NCI-H146 (cell line): Measurements from ENCODE around the gene MACF1.
"Not testable (repeated sequence)": the region's sequence is repeated elsewhere in the genome, so short reads cannot be mapped to it uniquely, and the experiment has no call there.

Source experiments
- DNase-seq: peaks from one replicate; lab custom pipeline; 2025; lab: John Stamatoyannopoulos, UW

Gene MACF1

GRCh38 chr1:39514710-39515124, 310.2 kb downstream of the MACF1 start:
- not testable (repeated sequence) for DNase-seq

- DNase-seq, result not testable (repeated sequence)
Observed at GRCh38 chr1:39515131-39516086, 310.9 kb downstream of the MACF1 start.

DNA sequence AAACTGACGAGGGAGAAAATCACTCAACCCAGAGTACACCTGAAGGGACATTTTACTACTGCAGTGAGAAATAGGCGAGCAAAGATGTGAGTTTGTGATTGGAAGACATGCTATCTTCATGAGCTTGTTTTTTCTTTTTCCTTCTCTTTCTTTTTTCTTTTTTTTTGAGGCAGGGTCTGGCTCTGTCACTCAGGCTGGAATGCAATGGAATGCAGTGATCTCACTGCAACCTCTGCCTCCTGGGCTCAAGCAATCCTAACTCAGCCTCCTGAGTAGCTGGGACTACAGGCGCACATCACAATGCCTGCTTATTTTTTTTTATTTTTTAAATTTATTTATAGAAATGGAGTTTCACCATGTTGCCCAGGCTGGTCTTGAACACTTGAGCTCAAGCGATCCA, 312.3 kb downstream of the MACF1 start:
- DNase-seq, result not testable (repeated sequence)

- not testable (repeated sequence) for DNase-seq
Observed at GRCh38 chr1:39517936-39518335, 313.4 kb downstream of the MACF1 start.

DNA sequence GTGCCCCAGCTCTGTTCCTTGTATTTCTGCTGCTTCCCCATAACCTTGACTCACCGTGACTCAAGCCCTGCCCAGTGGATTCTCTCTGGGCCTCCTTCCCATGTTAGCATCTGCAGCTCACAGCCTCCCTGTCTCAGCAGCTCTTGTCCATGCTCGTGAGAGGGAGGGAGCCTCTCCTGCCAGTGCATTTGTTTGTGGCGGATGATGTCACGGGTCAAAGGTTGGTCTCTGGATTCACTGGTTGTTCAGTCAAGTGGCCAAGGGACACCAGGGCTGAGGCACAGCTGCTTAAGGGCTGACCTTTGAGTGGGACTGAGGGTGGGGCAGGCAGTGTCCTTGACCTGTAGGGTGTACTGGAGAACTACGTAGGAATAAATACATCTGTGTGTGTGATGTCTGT, 314.9 kb downstream of the MACF1 start:
- DNase-seq, result not testable (repeated sequence)

DNA sequence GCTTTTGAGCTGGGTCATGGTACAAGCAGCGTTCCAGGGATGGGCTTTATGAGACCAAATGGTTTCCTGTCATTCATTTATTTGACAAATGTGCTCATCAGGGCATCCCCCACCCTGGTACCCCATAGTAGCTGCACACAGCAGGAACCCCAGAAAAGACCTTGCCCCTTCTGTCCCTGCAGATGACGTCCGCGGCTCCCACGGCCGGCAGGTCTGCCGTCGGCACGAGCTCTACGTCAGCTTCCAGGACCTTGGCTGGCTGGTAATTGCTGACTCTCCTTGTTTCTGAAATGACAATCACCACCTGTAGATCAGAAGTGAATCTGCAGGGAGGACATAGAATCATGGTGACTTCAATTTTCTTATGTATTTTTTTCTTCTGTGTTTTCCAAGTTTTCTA, 317.7 kb downstream of the MACF1 start:
- DNase-seq, result not testable (repeated sequence)

GRCh38 chr1:39522661-39523567, 318.4 kb downstream of the MACF1 start:
- DNase-seq, result no peak

GRCh38 chr1:39524171-39524570, 319.7 kb downstream of the MACF1 start:
- DNase-seq, result no peak

GRCh38 chr1:39524591-39525365, 320.3 kb downstream of the MACF1 start:
- DNase-seq, result no peak

DNA sequence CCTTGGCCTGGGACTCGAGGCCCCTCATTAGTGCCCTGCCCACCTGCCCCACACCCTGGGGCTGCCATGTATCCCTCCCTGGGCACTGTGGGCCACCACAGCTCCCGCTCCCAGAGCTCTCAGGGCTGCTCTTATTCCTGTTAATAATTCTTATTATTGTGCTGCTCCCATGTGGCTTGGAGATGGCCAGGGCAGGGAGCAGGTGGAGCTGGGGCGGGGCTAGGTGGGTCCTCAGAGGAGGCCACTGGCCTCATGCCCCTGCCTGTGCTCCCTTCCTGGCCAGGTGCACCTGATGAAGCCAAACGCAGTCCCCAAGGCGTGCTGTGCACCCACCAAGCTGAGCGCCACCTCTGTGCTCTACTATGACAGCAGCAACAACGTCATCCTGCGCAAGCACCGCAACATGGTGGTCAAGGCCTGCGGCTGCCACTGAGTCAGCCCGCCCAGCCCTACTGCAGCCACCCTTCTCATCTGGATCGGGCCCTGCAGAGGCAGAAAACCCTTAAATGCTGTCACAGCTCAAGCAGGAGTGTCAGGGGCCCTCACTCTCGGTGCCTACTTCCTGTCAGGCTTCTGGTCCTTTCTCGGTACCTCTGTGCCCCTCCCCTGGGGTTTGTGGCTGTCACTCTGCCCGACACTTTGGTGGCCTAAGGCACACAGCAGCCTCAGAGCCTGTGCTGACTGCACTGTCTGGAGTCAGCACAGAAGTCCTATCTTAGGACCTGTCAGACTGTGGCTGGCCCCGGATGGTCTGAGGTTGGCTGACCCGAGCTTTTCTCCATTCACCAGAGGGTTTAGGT, 321.1 kb downstream of the MACF1 start:
- no peak for DNase-seq

DNA sequence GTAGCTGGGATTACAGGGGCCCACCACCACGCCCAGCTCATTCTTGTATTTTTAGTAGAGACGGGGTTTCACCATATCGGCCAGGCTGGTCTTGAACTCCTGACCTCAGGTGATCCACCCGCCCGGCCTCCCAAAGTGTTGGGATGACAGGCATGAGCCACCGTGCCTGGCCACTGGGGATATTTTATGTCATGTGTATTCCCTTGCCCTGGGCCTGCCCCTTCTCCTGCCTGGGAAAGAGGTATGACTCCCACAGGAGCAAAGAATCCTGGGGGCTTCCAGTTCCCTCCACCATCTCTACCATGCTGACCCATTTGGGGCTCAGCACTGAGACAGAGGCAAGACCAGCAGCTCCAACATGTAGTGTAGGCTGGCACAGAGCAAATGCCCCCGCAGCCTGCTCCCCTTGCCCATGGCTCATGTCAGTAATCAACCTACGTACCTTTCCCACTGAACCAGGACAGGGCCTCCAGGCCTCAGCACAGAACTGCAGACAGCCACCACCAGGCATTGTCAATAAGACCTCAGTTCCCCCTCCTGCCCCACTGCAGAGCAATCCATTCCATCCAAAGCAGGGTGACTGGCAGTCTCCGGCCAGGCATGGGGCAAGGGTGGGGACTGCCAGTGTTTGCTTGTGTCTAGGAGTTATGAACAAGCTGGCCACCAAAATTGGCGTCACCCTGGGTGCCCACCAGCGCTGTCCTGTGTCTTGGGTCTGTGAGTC, 322.1 kb downstream of the MACF1 start:
- DNase-seq, result no peak

GRCh38 chr1:39527190-39527579, 322.7 kb downstream of the MACF1 start:
- not testable (repeated sequence) for DNase-seq

DNA sequence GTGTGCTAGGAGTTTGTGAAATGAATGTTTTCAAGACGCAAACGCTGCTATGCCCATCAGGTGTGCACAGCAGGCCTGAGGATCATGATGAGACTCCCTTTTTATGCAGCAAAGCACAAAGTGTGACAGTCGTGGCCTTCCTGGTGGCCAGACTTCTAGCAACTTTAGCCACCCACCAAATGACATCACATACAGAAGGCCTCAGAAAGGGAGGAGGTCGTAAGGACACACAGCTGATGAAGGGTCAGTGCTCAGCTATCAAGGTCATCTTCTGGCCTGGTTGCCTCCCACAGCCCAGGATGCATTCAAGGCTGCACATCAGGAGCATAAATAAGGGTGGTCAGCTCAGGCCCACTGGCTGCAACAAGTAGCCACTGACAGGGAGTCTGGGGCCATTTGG, 323.6 kb downstream of the MACF1 start:
- DNase-seq, result no peak

DNA sequence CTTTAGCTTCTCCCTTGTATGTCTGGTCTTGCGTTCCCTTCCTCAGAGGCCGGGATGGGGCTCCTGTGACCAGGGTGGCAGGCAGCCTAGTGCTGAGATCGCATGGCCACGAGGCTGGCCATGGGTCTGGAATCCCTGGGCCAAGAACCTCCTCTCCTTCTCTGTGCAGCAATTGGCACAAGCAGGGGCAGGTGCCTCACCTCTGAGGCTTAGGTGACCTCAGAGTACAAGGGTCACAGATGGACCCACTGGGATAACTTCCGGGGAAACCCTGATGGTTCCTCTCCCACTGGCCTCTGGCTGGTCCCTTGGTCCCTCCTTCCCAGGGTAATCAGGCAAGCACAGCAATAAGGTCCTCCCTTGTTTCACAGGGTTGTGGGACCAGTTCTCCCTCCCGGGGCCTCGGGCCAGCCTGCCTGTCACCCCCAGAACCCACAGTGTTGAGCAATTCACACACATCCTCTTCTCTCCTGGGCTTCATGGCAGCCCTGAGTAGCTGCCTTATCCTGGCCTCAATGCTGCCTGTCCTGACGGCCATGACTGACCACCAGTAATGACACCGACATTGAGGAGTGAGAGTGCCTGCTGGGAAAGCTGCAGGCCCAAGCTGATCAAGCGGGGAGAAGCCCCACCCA, 325.5 kb downstream of the MACF1 start:
- DNase-seq, result no peak

- no peak for DNase-seq
Observed at GRCh38 chr1:39531526-39531925, 327.0 kb downstream of the MACF1 start.

DNA sequence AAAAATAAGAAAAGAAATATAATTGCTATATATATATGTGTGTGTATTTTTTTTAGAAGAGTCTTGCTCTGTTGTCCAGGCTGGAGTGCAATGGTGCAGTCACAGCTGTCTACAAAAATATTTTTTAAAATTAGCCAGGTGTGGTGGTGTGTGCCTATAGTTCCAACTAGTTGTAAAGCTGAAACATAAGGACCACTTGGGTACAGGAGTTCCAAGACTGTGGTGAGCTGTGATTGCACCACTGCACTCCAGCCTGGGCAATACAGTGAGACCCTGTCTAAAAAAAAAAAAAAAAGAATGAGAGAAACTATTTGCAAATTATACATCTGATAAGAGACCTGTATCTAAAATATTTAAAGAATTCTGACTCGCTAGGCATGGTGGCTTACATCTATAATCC, 328.9 kb downstream of the MACF1 start:
- DNase-seq, result no peak
